GM21786 (cell line): ENCODE results near the gene KCNC2.
"Not testable (repeated sequence)": the region's sequence is repeated elsewhere in the genome, so short reads cannot be mapped to it uniquely, and the experiment has no call there.

Experiments used
- ATAC-seq: cut with Tn5 transposase; IDR thresholded peaks from one replicate; pipeline ENCODE4 v1.9.1; 2021; ENCODE audit not compliant: unreplicated experiment

Gene KCNC2

GRCh38 chr12:75209812-75210138, at the start of gene KCNC2:
TSS of gene KCNC2 (minus strand) at chr12:75209839.
- no peak for ATAC-seq

- ATAC-seq = no peak
Measured at GRCh38 chr12:75259143-75259542, 49.5 kb upstream of the KCNC2 start.

- ATAC-seq = no peak
Measured at GRCh38 chr12:75257510-75257909, 47.9 kb upstream of the KCNC2 start.

- ATAC-seq = no peak
Measured at GRCh38 chr12:75245108-75245507, 35.5 kb upstream of the KCNC2 start.

GRCh38 chr12:75239987-75240386, 30.3 kb upstream of the KCNC2 start:
- ATAC-seq = peak; percentile 98

GRCh38 chr12:75236206-75236605, 26.6 kb upstream of the KCNC2 start:
- no peak for ATAC-seq

- no peak for ATAC-seq
Measured at GRCh38 chr12:75227132-75227531, 17.5 kb upstream of the KCNC2 start.

- ATAC-seq = no peak
Measured at GRCh38 chr12:75212072-75212471, 2.4 kb upstream of the KCNC2 start.

GRCh38 chr12:75208856-75209811, 505 bp downstream of the KCNC2 start:
- ATAC-seq = no peak

GRCh38 chr12:75207338-75208083, 2.1 kb downstream of the KCNC2 start:
- no peak for ATAC-seq

GRCh38 chr12:75205558-75205957, 4.1 kb downstream of the KCNC2 start:
- no peak for ATAC-seq

GRCh38 chr12:75196865-75197264, 12.8 kb downstream of the KCNC2 start:
- ATAC-seq = no peak

- no peak for ATAC-seq
Measured at GRCh38 chr12:75196408-75196807, 13.2 kb downstream of the KCNC2 start.

GRCh38 chr12:75194250-75194649, 15.4 kb downstream of the KCNC2 start:
- no peak for ATAC-seq

GRCh38 chr12:75192196-75192595, 17.4 kb downstream of the KCNC2 start:
- no peak for ATAC-seq

GRCh38 chr12:75190846-75191245, 18.8 kb downstream of the KCNC2 start:
- no peak for ATAC-seq

GRCh38 chr12:75185881-75186280, 23.8 kb downstream of the KCNC2 start:
- not testable (repeated sequence) for ATAC-seq

- ATAC-seq = no peak
Measured at GRCh38 chr12:75184516-75184915, 25.1 kb downstream of the KCNC2 start.

GRCh38 chr12:75183967-75184366, 25.7 kb downstream of the KCNC2 start:
- ATAC-seq = no peak

- ATAC-seq = peak; percentile 86
Measured at GRCh38 chr12:75177997-75178396, 31.6 kb downstream of the KCNC2 start.

GRCh38 chr12:75172611-75173010, 37.0 kb downstream of the KCNC2 start:
- no peak for ATAC-seq

- ATAC-seq = no peak
Measured at GRCh38 chr12:75170640-75171185, 38.9 kb downstream of the KCNC2 start.
